GM12801 (cell line): ENCODE data around the gene OSCP1.

Source experiments
- TF ChIP-seq, protein P1 (sequence below): IDR thresholded peaks from one replicate; pipeline ENCODE4 v1.5.1; 2011; ENCODE audit warnings: control low read depth; ENCODE audit not compliant: insufficient read length; ENCODE audit errors: extremely low read depth

Gene OSCP1

GRCh38 chr1:36382231-36382630 lies 68.0 kb downstream of the OSCP1 start:
- TF ChIP-seq, protein P1, sequence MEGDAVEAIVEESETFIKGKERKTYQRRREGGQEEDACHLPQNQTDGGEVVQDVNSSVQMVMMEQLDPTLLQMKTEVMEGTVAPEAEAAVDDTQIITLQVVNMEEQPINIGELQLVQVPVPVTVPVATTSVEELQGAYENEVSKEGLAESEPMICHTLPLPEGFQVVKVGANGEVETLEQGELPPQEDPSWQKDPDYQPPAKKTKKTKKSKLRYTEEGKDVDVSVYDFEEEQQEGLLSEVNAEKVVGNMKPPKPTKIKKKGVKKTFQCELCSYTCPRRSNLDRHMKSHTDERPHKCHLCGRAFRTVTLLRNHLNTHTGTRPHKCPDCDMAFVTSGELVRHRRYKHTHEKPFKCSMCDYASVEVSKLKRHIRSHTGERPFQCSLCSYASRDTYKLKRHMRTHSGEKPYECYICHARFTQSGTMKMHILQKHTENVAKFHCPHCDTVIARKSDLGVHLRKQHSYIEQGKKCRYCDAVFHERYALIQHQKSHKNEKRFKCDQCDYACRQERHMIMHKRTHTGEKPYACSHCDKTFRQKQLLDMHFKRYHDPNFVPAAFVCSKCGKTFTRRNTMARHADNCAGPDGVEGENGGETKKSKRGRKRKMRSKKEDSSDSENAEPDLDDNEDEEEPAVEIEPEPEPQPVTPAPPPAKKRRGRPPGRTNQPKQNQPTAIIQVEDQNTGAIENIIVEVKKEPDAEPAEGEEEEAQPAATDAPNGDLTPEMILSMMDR, result no peak

- TF ChIP-seq, protein P1, result no peak
Measured at GRCh38 chr1:36381405-36381804, 68.8 kb downstream of the OSCP1 start.

DNA sequence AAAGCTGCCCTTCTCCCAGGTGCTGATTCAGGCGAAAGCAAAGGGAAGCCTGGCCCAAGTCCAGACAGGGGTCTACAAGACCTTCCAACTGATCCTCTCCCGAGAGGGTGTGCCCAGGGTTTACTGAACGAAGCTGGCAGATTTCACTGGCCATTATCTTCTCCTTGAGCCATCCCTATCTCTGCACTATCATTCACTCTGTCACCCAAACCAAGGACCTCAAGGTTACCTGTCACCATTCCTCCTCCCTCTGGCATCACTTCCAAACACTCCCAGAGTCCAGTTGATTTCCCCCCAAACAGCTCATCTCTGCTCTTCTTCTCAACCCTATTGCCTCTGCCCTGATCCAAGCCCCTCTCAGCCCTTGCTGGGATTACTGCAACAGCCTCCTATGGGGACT lies 69.5 kb downstream of the OSCP1 start:
- TF ChIP-seq, protein P1, result no peak

- TF ChIP-seq, protein P1, result no peak
Measured at GRCh38 chr1:36380143-36380619, 70.1 kb downstream of the OSCP1 start.

DNA sequence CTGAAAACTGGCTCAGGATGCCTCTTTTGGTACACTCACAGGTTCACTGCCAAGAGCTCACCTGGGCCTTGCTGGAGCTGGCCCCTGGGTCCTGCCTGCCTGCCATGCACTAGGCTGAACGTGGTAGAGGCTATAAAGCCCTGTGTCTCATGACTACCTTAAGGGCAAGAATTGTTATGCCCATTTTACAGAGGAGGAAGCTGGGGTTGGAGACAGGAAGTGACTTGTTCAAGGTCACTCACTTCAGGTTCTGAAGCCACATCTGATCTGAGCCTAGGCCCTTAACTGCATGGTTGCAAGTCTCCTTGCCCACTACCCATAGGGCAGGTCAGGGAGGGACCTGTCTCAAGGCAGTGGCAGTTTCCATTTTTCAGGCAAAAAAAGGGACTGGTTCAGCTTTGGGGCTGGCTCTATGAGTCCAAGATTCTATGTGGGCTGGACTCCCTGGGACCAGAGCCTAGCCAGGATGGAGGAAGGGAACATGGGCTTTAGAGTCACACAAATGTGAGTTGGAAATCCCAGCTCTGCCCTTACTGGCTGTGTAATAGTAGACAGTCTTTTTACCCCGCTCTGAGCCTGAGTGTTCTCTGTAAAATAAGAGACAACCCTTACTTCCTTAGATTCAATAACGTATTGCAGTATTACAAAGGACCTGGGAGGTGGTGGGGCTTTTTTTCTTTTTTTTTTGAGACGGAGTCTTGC lies 72.3 kb downstream of the OSCP1 start:
- TF ChIP-seq, protein P1, result no peak

DNA sequence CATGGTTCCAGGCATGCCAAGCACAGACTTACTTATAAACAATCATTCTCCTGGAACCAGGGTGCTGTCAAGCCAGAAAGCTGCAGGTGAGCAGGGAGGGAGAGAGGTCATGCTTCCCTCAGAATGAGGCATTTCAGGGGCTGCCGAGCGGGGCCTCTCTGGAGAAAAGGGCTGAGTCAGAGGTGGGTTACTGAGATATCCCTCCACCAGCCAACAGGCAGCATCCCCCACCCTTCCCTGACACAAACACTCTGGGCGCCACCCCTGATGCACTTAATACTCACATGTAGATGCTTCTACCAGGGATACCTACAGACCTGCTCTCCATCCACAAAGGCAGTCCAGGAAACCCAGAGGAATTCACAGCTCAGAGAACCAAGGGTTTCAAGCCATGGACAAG lies 77.6 kb downstream of the OSCP1 start:
- TF ChIP-seq, protein P1, result no peak

GRCh38 chr1:36369061-36369861 lies 81.0 kb downstream of the OSCP1 start:
- TF ChIP-seq, protein P1, result no peak
